DMS114 treated with DMSO at 0.1 percent for 48 hours (cell line): ENCODE measurements around the gene TMEM30B.

Experiments used
- DNase-seq: peaks from one replicate; lab custom pipeline; 2025; ENCODE audit not compliant: unreplicated experiment; lab: John Stamatoyannopoulos, UW

Gene TMEM30B

DNA sequence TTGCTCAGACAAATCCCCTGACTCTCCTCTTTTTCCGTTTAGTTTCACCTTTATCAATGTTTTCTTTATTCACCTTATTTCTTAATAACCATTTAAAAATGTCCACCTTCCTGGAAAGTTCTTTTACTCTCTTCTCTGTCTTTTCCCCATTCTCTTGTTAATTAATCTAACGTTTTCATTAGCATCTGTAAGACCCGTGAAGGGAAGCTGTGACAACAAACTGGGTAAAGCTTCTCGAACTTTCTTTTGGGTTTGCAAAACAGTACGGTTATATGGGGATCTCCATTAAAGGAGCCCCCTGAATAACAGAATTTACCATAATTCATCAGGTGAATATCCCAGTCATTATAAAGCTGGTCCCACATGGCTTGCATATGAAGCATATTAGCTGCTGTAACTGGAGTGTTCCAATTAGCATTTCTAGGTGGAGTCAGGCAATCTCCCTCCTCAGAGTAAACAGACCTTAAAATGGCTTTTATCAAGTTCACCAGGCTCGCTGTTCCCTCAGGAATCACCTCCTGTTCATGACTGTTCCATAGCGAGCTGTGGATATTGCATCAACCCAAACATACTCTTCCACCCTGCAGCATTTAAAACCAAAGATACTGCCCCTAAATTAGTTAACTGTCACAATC lies 42.4 kb downstream of the TMEM30B start:
- no peak for DNase-seq

DNA sequence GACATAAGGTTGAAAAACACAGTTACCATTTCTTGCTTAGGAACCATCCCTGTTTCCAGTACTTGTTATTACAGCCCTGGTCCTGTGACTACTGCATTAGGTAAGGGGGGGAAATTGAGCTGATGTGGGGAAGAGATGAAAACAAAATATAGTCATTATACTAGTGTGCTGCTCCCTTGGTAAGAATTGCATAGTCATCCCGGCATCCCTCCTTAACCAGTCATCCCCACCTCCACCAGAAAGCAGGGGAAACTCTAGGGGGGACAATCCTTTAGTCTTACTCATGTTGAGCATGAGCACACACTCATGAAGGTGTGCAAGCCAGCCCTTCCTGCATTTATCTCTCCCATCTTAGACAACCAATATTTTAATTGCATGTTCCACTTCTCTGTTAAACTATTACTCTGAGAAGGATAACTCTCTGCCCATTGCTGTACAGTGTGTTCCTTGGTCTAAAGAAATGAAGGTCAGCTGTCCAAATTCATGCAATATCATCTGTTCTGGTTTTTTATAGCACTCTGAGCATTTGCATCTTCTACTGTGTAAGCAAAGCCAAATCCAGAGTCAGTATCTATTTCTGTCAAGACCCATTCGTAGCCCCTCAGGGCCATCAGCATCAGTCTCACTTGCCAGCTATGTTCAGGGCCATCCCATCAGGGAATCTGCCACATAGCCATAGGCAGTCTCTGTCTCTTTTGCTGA lies 46.8 kb downstream of the TMEM30B start:
- no peak for DNase-seq

DNA sequence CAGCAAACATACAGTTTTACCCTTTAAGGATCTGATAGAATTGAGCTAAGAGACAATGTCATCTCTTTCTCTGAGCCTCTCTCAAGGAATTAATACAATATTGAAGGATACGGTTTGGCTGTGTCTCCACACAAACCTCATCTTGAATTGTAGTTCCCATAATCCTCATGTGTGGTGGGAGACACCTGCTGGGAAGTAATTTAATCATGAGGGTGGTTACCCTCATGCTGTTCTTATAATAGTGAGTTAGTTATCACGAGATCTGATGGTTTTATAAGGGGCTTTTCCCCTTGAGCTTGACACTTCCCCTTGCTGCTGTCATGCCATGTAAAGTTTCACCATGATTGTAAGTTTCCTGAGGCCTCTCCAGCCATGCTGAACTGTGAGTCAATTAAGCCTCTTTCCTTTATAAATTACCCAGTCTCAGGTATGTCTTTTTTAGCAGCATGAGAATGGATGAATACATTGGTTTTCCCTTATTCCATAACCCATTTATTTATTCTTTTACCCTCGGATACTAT lies 47.6 kb downstream of the TMEM30B start:
- DNase-seq = no peak

DNA sequence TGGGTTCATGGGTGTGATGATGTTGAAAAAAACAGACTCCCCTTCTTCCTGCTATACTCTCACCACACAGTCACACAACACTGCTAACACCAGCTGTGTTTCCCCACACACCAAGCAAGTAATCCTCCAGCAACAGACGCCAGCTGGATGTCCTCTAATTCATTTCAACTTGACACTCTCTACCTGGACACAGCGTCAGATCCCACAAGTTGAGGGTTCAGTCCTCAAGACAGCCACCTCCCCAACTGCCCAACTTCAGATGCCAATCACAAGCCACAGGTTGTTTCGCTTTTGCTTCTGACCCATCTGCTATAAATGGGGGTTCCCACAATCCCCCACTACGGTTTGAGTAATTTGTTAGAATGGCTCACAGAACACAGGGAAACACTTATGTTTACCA lies 49.3 kb downstream of the TMEM30B start:
- no peak for DNase-seq

DNA sequence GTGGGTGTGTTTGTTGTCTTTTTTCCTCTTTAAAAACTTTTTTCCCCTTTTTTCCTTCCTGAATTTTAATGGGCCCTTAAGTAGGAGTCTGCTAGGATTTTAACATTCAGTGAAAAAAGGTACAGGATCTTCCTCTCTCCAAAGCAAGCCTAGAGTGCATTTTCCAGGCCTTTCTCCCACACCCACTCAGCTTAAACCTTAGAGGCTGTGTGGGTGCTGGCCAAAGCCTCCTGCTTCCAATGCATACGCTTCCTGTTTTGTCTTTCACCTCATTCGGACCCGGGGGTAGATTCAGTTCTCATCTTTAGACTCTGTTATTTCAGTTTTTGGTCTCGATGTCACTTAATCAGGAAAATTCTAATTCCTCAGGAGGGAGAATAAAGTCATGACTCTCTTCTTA lies 51.2 kb downstream of the TMEM30B start:
- no peak for DNase-seq

DNA sequence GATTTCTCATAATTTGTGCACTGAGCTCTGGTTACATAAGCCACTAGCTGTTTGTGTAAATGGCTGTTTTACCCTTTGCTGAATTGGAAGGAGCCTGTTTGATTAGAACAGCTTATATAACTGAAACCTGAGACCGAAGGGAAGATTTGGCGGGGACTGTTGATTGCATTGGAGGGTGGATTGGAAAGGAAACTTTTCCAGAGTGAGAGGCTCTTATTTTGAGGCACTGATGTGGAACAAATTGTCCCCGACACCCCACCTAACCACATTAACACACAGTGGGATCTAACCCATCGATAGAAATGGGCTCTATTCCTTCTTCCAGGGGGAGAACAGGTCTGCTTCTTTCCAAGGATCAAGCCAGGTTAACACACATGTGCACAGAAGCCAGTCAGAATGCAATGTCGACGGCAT lies 51.7 kb downstream of the TMEM30B start:
- DNase-seq = no peak

DNA sequence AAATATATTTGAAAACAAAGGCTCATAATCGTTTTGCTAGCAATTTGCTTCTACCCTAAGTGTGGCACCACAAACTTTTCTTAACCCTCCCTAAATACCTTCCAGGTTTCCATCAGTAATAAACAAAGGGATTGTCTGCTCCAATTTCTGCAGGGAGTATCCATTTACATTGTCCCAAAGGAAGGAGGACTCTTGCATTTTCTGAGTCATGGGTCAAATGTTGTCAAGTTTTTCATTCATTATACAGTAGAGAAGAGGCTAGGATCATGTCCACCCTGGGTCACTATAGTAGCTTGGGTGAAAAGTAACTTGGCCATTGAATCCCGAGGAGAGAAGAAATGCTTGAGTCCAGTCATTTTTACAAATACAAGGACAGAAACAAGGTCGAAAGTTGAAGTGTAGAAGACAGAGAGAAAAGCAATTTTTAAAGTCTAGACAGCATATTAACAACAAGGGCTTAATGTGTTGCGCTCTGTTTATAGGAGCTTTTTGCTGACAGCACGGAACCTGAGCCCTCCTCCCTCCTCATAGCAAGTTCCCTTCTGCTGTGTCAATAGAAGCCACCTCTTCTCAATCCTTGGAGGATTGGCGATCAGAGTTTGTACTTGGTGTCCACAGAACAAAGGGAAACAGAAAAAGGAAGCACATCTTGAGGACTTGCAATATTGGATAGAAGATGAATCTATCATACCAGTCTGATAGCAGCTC lies 53.1 kb downstream of the TMEM30B start:
- no peak for DNase-seq
